Adipocyte (in vitro differentiated cells): ENCODE measurements around the gene TMCO4.

Source experiments
- DNase-seq: peaks from one replicate; pipeline ENCODE4 v3.0.0-alpha.2; 2015; ENCODE audit warnings: low read depth
- H3K27me3 ChIP-seq: replicated peaks from 2 replicates; pipeline ENCODE4 v1.7.0; 2013; ENCODE audit warnings: mild to moderate bottlenecking, low read length, moderate library complexity; ENCODE audit not compliant: control insufficient read depth, insufficient read depth
- H3K36me3 ChIP-seq: 2 replicates; pipeline ENCODE4 v1.7.0; 2013; ENCODE audit warnings: low read length, mild to moderate bottlenecking, moderate library complexity; ENCODE audit not compliant: control insufficient read depth, insufficient read depth, severe bottlenecking
- H3K4me1 ChIP-seq: 2 replicates; pipeline ENCODE4 v1.7.0; 2013; ENCODE audit warnings: mild to moderate bottlenecking, low read length, moderate library complexity; ENCODE audit not compliant: control insufficient read depth, insufficient read depth
- H3K4me3 ChIP-seq: 2 replicates; pipeline ENCODE4 v1.7.0; 2013; ENCODE audit warnings: mild to moderate bottlenecking, low read length, moderate library complexity
- H3K9ac ChIP-seq: 2 replicates; pipeline ENCODE4 v1.7.0; 2013; ENCODE audit warnings: mild to moderate bottlenecking, low read length, moderate library complexity
- H3K9me3 ChIP-seq: 2 replicates; pipeline ENCODE4 v1.7.0; 2013; ENCODE audit warnings: mild to moderate bottlenecking, low read length, moderate library complexity; ENCODE audit not compliant: control insufficient read depth

Gene TMCO4

DNA sequence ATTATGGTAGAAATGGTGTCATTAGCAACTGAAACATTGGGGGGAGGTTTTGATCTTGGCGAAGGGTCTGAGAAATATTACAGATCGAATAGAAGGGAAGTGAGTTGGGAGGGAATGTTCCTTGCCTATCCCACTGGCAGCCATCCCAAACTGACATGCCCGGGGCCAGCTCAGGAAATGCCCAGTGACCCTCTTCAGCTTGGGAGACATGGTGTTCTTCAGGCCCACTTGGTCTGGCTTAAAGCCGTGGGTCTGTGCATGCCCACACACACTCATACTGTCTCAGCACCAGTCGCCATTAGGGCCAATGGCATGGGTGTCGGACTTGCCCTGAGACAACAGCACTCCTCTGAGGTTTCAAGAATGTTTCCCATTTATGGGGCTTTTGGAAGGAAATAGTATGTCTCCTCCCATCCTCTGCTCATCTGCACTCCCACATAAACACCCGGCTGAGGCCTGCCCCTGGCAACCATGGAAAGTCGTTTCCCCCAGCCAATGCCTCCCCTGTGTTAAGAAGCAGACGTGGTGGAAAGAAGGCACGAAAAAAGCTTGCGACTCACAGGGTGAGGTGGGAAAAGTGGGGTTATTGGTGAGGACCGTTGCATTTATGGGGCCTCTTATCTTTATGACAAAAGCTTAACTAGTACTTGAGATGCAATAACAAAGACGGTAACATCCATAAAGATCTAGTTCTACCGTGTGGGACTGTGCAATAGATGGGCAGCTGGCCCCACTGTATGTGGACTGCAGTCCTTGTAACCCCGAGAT, 13.3 kb upstream of the TMCO4 start:
- Histone ChIP-seq H3K4me1 (peaks cover 13% of the 10 kb centered on the region), H3K4me3 (no peak overlapping the region), H3K9me3 (peaks cover 4% of the 10 kb centered on the region), H3K36me3 (no peaks in the 10 kb centered on the region), H3K9ac (no peak overlapping the region), H3K27me3 (no peaks in the 10 kb centered on the region)
- no peak for DNase-seq

DNA sequence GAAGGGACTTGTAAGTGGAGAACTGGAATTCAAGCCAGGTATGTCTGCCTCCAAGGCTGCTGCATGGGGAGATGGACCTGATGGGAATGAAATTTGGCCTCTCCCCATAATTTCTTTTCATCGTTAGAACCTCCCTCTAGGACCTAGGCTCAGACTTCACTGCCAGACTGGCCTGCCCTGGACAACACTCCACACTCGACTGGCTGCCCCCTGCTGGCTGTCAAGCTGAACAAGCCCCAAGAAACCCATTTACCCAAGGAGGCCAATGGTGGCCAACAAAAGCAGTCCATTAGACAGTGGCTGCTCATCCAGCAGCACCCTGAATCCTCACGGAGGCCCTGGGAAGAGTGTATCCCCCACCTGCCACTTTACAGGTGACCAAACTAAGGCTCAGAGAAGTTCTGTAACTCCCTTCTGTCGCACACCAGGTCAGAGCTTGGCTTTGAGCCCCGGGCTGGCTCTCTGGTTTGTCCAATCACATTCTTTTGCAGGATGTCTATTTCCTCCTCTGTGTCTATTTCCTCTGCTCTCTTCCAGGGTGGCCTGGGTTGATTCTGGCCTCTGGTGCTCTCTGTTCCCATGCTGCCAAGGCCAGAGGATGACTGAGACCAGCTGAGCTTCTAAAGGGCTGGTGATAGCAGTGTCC, 11.6 kb upstream of the TMCO4 start:
- DNase-seq = peak; percentile 51
- no peaks in the 10 kb centered on the region for H3K27me3 ChIP-seq
- H3K4me3 ChIP-seq = no peak overlapping the region
- no peak overlapping the region for H3K9ac ChIP-seq
- no peaks in the 10 kb centered on the region for H3K36me3 ChIP-seq
- H3K4me1 ChIP-seq = peaks cover 4% of the 10 kb centered on the region
- peaks cover 4% of the 10 kb centered on the region for H3K9me3 ChIP-seq

DNA sequence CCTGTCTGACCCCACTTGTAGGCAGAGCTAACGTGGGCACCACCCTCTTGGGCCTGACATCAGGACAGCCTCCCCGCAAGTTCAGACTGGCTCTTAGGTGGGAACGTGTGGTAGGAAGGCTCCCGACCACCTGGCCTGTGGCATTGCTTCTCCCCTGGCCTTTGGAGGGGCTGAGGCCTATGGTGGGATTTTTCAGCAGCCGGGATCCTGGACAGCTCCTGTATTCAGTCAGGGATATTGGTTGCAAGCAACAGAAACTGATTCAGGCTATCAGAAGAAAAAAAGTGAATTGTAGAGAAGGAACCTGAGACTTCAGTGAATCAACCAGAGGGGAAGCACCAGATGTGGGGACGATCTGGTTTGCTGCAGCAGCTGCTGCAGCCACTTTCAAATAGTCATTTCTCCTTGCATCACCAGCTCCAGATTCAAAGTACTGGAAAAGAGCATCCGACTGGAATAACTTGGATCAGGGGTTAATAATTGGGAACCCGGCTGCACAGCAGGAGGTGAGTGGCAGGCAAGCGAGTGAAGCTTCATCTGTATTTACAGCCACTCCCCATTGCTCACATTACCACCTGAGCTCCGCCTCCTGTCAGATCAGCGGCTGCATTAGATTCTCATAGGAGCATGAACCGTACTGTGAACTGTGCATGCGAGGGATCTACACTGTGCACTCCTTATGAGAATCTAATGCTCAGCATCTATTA, 9.5 kb upstream of the TMCO4 start:
- no peak for DNase-seq
- no peaks in the 10 kb centered on the region for H3K36me3 ChIP-seq
- no peaks in the 10 kb centered on the region for H3K27me3 ChIP-seq
- no peak overlapping the region for H3K9ac ChIP-seq
- H3K4me3 ChIP-seq = no peak overlapping the region
- peaks cover 4% of the 10 kb centered on the region for H3K9me3 ChIP-seq
- peaks cover 20% of the 10 kb centered on the region for H3K4me1 ChIP-seq

DNA sequence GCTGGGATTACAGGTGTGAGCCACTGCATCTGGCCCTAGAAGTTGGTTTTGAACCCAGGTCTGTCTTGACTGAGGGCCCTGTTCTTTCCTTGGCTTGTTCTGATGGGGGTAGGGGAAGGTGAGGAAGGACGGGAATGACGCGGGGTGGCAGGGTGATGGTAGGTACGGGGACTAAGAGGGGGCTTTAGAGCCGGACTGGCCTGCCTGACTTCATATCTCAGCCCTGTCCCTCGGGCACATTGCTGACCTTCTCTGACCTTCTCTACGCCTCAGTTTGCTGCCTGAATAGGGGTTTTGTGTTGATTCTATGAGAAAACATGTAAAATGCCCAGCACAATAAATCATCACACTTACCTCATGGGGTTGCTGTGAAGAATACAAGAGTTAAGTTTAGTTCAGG, 8.6 kb upstream of the TMCO4 start:
- Histone ChIP-seq H3K27me3 (no peaks in the 10 kb centered on the region), H3K4me1 (peaks cover 21% of the 10 kb centered on the region), H3K9me3 (peaks cover 4% of the 10 kb centered on the region), H3K9ac (no peak overlapping the region), H3K4me3 (no peak overlapping the region), H3K36me3 (no peaks in the 10 kb centered on the region)
- DNase-seq = no peak

DNA sequence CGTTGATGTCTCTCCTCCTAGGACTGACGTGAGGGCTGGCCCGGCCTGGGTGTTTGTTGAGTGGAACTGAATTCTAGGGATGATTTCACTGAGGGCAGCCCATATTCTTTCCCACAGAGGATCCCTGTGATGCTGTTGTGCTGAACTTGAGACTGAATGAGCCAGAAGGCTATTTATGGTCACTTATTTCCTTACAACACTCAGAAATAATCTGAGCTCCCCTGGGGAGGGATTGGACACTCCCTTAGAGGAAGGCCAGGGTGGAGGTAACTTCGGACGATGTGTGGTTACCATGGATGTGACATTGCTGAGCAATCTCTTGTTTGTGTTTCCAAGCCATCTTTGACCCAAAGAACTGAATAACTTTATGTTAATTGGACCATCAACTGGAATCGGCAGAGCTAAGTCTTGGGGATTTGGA, 5.1 kb upstream of the TMCO4 start:
- no peak for DNase-seq
- Histone ChIP-seq H3K4me1 (peaks cover 25% of the 10 kb centered on the region), H3K4me3 (no peak overlapping the region), H3K9ac (peak overlapping the region; percentile 51), H3K27me3 (no peaks in the 10 kb centered on the region), H3K9me3 (peaks cover 4% of the 10 kb centered on the region), H3K36me3 (no peaks in the 10 kb centered on the region)

DNA sequence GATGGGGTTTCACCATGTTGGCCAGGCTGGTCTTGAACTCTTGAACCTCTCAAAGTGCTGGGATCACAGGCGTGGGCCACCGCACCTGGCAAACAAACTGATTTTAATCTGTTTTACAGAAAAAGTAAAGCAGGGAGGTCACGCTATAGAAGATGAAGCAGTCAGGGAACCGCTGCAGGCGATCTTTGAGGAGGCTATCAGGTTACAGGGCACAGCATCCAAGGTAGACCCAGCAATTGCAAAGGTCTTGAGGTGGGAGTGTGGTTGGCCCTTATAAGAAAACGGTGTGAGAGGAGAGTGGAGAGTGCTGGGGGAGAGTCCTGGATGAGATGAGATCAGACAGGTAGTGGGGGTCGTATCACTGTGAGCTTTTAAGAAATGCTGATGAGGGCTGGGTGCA, 2.6 kb upstream of the TMCO4 start:
- H3K4me1 ChIP-seq = peaks cover 34% of the 10 kb centered on the region
- H3K9me3 ChIP-seq = no peaks in the 10 kb centered on the region
- H3K27me3 ChIP-seq = no peaks in the 10 kb centered on the region
- H3K9ac ChIP-seq = no peak overlapping the region
- DNase-seq = no peak
- H3K4me3 ChIP-seq = no peak overlapping the region
- H3K36me3 ChIP-seq = no peaks in the 10 kb centered on the region

DNA sequence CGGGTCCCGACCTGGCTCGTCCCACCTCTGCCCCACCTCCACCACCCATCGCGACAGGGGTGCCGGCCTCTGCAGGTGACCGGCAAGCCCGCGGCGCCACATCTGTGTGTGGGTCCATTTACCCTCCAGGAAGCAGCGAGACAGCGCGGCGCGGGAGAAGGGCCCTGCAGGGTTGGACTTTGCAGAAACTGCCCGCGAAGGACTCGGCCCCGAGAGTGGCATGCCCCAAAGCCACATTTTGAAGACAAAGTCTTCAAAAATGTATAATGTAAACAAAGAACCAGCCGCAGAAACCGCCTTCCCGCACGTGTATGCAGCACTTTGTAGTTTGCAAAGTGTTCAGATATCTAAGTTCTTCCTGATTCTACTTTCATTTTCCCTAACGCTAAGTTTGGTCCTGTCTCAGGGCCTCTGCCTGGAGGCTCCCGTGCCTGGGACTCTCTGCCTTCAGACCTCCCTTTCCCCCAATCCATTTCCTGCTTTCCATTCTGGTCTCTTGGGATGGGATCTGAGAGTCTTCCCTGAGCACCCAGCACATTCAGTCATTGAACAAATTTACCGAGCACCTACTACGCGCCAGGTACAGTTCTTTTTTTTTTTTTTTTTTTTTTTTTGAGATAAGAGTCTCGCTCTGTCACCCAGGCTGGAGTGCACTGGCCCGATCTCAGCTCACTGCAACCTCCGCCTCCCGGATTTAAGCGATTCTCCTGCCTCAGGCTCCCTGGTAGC, 524 bp upstream of the TMCO4 start:
- DNase-seq = peak; percentile 74
- Histone ChIP-seq H3K36me3 (no peaks in the 10 kb centered on the region), H3K9me3 (no peaks in the 10 kb centered on the region), H3K27me3 (no peaks in the 10 kb centered on the region), H3K4me1 (peaks cover 27% of the 10 kb centered on the region), H3K4me3 (peak overlapping the region; percentile 78), H3K9ac (peak overlapping the region; percentile 81)

DNA sequence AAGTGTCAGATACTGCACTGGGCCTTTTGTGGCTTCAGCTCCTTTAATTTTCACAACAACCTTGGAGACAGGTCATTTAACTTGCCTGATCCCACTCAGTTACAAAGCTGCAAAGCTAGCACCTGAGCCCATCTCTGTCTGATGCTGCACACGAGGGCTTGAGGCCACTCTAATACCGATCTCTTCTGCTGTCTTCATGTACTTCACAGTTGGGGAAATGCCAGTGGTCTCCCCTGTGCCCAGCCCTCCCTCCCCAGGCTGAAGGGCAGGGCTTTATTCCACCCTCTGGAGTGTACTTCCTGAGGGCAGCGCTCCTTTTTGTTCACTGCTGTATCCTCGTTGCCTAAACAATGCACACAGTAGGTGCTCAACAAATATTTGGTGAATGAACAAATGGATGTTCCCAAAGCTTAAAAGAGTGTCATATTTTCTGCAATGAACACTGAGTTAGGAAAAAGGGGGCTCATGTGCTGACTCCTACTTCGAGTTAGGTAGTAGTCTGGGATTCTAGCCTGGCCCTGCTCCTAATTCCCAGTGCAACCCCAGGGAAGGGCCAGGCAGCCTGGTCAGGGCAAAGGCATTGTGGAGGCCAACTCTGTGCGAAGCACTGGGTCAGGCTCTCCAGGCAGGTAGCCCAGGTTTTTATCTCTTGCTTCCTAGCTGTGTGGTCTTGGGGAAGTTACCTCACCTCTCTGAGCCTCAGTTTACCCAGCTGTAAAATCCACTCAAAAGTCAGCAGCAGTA, 1.1 kb downstream of the TMCO4 start:
- no peaks in the 10 kb centered on the region for H3K27me3 ChIP-seq
- DNase-seq = no peak

DNA sequence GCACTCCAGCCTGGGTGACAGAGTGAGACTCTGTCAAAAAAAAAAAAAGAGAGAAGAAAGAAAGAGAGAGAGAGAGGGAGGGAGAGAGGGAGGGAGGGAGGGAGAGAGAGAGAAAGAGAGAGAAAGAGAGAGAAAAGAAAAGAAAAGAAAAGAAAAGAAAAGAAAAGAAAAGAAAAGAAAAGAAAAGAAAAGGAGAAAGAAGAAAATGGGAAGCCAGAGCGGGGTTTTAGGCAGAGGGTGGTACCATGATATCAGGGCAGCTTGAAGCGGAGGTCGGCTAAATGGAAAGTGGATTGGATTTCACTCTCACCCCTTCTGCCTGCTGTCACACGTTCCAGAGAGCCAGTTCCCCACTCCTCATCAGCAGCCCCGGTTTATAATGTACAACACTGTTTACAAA, 1.9 kb downstream of the TMCO4 start:
- Histone ChIP-seq H3K27me3 (no peaks in the 10 kb centered on the region), H3K9ac (no peak overlapping the region), H3K9me3 (no peaks in the 10 kb centered on the region), H3K36me3 (no peaks in the 10 kb centered on the region), H3K4me3 (no peak overlapping the region), H3K4me1 (peaks cover 16% of the 10 kb centered on the region)
- no peak for DNase-seq

More for the DNA sequence above, 1.1 kb downstream of the TMCO4 start:
- Histone ChIP-seq H3K36me3 (no peaks in the 10 kb centered on the region), H3K4me1 (peaks cover 16% of the 10 kb centered on the region), H3K9ac (peak overlapping the region; percentile 81), H3K9me3 (no peaks in the 10 kb centered on the region), H3K4me3 (peak overlapping the region; percentile 78)

DNA sequence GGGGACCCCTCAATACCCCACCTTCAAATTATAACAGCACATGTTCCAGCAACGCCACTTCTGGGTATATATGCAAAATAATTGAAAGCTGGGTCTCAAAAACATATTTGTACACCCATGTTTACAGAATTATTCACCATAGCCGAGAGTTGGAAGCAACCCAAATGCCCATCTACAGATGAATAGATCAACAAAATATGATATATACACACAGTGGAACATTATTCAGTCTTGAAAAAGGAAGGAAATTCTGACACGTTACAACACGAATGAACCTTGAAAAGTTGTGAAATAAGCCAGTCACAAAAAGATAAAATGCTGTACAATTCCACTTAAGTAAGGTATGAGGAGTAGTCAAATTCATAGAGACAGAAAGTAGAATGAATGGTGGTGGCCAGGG, 5.1 kb downstream of the TMCO4 start:
- Histone ChIP-seq H3K4me1 (peaks cover 14% of the 10 kb centered on the region), H3K9me3 (no peaks in the 10 kb centered on the region), H3K4me3 (no peak overlapping the region), H3K9ac (no peak overlapping the region), H3K27me3 (no peaks in the 10 kb centered on the region), H3K36me3 (peaks cover 8% of the 10 kb centered on the region)
- DNase-seq = no peak
